Peyer's patch (tissue), 4 donors: ENCODE data around the gene ZFPL1.

Experiments used
- POLR2A ChIP-seq, 2 donors: fragments of 450-650 bp; IDR thresholded peaks; one replicate each; pipeline ENCODE4 v1.5.1; 2017; ENCODE audit warnings: antibody characterized with exemption in 2 of 2, mild to moderate bottlenecking in 2 of 2, moderate library complexity in 2 of 2
- TF ChIP-seq, protein P1 (sequence below), 6 experiments: fragments of 450-650 bp in 4 of 6; fragments of 200-600 bp in 2 of 6; sonication (generic) in 1 of 6; IDR thresholded peaks; one replicate each; pipeline ENCODE4 v1.5.1; 2017 to 2019; ENCODE audit warnings: antibody characterized with exemption in 6 of 6, mild to moderate bottlenecking in 3 of 6, moderate library complexity in 1 of 6

DNA sequence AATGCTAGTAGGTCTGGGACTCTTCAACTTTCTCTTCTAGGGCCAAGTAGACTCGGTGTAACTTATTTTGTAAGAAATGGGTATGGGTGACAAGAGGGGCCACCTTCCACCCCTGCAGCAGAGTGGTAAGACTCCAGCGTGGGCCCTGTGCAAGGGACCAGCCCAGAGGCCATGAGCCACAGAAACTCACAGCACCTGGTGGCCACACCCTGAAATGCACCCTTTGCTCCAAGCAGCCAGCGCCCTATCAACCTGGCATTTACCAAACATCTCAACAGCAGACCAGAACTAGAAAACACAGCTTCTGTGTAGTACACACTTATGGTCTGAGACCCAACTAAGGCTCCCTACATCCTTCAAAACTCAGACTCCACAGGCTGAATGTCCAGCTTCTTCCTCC lies 5.9 kb upstream of the ZFPL1 start:
- TF ChIP-seq, protein P1, sequence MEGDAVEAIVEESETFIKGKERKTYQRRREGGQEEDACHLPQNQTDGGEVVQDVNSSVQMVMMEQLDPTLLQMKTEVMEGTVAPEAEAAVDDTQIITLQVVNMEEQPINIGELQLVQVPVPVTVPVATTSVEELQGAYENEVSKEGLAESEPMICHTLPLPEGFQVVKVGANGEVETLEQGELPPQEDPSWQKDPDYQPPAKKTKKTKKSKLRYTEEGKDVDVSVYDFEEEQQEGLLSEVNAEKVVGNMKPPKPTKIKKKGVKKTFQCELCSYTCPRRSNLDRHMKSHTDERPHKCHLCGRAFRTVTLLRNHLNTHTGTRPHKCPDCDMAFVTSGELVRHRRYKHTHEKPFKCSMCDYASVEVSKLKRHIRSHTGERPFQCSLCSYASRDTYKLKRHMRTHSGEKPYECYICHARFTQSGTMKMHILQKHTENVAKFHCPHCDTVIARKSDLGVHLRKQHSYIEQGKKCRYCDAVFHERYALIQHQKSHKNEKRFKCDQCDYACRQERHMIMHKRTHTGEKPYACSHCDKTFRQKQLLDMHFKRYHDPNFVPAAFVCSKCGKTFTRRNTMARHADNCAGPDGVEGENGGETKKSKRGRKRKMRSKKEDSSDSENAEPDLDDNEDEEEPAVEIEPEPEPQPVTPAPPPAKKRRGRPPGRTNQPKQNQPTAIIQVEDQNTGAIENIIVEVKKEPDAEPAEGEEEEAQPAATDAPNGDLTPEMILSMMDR (IDR thresholded peaks at IDR 0.05): peak; percentile 67 to 91 (median 82)
- TF ChIP-seq POLR2A (IDR thresholded peaks at IDR 0.05): peak in 1 of 2 donors; percentile 21
